ENCODE measurements around the gene TMEM44.
A peak's percentile ranks its signal among the peaks of the same experiment; 100 is the strongest.

The TMEM44 gene, protein sequence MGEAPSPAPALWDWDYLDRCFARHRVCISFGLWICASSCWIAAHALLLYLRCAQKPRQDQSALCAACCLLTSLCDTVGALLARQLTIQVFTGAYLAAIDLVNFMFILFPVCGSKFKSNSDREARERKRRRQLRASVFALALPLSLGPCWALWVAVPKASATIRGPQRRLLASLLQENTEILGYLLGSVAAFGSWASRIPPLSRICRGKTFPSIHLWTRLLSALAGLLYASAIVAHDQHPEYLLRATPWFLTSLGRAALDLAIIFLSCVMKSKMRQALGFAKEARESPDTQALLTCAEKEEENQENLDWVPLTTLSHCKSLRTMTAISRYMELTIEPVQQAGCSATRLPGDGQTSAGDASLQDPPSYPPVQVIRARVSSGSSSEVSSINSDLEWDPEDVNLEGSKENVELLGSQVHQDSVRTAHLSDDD

DNA sequence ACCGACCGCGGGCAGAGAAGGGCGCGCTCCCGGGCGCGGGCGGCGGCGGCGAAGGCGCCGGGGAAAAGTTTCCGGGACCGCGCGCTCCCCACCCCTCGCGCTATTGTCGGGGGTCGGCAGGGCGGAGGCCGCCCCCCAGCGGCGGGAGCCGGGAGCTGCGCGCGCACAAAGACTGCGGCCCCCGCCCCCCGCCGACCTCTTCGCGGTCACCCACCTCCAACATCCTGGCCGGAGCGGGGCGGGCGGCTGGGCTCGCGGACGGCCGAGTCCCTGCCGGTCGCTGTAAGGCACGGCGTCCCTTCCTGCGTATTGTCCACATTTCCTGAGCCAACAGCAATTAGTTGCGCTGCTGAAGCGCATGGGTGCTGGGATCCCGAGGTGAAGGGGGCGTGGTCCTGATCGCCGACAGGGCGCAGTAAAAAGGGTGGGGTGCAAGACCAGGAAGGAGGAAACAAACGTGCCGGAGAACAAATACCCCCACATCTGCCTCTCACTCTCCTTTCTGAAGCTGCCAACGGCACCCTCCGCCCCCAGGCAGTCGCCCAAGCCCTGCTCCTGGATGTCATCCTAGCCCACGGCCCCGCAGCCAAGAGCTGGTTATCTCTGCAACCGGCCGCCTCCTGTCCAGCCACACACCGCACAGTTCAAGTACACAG, at the start of gene TMEM44:
TSS of gene TMEM44 (minus strand) at position 71 of the 656 bp plus-strand sequence. CDS start 204 bp downstream, outside the sequence.
- peak; percentile 76 to 77 for ATAC-seq

DNA sequence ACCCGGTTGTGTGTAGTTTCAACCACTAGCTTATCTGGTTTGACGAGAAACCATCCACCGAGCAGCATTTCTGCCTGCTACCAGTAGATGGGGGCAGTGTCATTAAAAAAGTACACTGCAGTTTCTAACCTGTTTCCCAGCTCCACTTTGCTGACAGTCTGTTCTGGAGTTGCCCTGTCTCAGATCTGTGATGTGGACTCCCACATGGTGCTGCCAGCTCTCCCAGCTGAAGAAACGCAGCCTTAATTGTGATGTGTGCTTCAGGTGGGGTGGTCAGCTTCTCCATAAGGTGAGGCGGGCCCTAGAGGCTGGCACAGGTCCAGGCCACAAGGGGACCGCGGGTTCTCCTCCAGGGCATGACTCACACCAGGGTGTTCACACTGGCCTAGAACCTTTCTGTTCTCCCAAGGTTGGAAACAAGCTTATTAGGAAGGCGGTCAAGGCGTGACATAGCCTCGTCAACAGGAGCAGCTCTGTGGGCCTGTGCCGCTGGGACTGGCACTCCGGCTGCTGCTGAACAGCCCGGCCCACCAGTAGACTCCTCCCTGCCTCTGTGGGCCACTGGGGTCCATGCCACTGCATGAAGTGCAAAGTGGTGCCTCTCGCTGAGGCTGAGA, 49.6 kb upstream of the TMEM44 start:
- ATAC-seq = peak; percentile 60 to 65

DNA sequence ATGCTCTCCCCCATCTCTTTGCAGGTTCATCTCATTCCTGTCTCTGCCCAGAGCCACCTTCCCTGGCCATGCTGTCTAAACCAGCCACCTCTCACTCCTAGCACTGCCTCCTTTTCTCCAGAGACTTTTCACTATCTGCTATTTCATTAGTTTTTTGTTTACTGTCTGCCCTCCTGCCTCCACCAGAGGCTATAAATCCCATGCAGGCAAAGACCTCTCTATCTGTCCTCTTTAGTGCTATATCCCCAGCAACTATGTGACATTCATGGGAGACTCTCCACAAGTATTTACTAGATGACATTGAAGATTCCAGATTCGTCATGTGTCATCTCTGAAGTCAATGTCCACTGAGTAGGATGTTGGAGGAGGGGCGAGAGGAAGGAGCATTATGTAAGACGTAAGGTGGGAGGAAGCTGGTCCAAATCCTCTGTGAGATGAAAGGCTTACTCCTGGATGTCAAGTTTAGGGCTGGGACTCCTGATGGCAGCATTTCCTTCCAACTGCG, 49.0 kb upstream of the TMEM44 start:
- ATAC-seq = no peak

DNA sequence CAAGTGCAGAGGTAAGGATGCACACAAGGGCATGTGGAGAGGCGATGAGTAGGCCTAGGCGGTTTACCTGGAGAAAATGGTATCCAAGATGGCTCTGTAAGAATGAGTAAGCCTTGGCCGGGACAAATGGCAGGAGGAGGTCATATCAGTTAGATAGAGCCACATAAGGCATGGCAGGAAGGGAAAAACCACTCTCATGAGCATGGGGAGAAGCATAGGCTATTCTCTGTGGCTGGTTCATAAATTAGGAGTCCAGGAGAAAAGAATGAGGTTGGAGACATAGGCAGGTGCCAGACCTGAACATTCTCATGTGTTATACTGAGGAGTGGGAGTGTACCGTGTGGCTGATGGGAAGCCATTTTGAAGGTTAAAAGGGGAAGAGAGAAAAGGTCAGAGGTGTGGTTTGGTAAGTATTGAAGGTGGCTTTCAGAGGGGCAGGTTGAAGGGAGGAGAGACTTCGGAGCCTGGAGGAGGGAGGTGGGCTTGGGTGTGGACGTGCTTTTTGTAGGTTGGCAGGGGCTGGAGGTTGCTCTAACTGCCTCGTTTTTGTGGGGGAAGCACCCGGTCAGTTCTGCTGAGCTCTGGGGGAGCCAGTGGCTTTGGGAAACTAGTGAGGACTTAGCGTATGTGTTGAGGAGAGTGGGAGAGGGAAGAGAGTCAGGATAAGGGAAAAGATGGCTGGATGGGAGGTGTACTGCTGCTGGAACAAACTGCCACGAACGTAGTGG, 47.8 kb upstream of the TMEM44 start:
- ATAC-seq = no peak

DNA sequence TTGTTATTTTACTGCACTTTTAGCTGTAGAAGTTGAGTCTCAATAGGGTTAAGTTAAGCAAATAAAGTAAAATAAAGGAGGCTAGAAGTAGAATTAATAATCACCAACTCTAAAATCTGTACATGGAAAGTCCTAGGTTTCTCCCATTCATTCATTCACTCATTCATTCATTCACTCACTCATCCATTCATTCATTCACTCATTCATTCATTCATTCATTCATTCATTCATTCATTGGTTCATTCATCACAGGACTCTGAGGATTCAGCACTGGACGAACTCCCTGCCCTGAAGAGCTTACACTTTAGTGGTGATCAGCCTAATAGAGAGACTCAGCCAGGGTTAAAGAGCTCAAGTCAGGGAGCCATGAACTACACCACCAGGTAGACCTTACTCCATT, 43.3 kb upstream of the TMEM44 start:
- no peak for ATAC-seq

DNA sequence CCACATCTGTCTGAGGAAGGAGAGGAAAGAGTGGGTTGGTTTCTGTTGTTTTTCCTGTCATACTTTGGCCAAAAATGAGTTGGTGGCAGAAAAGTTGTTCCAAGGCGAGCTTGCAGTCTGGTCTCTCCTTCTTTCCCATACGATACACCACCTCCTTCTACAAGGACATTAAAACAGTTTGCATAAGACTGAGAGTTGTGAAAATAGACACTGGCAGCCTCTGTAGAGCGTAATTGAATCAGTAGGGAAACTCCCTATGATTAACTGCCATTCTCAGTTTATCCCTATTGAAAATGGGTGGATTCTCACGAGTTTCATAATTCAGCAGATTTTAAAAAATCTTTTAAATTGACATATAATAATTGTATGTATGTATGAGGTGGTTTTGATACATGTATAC, 42.5 kb upstream of the TMEM44 start:
- ATAC-seq = peak; percentile 22 to 44

DNA sequence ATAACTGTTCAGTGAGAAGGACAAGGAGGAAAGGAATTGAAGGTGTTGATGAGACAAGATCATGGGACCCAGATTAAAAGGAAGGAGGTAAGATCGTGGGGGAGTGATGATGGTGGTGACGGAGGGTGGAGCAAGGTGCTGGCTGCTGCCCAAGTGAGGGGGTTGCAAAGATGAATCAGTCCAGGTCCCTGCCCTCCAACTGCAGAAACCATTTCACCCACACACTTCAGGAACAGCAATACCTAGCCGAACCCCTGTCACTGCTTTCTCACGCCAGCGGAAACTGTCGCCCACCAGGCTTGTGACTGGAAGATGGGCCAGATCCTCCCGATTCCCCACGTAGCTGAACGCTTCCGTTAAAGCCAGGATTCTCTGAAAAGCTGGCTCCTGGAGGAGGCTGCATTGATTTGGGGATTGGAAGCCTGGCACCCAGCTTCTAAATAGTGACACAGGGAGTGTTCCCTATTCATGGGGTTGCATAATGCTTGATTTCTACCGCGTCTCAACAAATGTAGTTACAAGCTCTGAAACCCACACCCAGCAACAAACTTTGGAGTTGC, 41.9 kb upstream of the TMEM44 start:
- ATAC-seq = peak; percentile 49 to 64

DNA sequence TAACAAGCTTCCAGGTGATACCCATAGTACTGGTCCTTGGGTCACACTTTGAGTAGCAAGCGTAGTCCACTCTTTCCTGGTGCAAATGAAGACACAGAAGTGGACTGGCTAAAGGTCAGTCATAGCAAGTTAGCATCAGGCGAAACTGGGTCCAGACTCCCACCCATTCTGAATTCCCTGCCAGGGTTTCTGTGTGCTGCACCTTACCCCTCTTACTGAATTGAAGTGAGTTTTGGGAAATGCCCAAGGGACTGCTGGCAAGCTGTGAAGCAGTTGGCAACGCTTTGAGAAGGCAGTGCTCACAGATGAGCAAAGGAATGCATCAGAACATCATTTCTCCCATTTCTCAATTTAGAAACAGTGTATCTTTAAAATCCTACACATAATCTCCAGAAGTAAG, 40.5 kb upstream of the TMEM44 start:
- no peak for ATAC-seq

DNA sequence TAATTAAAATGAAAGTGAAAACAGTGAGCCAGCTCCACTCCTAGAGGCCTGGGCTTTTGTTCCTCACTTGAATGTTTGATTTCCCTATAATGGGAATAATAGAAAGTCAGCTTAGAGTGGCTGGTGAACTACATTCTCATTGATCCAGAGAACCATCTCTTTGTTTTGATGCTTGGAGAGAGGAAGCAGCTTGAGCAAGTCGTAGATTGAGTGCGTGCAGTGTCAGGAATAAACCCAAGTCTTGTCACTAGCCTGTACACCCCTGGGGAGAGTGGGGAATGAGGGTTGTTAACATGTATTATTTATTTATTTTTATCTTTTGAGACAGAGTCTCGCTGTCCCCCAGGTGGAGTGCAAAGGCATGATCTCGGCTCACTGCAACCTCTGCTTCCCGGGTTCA, 39.7 kb upstream of the TMEM44 start:
- no peak for ATAC-seq

DNA sequence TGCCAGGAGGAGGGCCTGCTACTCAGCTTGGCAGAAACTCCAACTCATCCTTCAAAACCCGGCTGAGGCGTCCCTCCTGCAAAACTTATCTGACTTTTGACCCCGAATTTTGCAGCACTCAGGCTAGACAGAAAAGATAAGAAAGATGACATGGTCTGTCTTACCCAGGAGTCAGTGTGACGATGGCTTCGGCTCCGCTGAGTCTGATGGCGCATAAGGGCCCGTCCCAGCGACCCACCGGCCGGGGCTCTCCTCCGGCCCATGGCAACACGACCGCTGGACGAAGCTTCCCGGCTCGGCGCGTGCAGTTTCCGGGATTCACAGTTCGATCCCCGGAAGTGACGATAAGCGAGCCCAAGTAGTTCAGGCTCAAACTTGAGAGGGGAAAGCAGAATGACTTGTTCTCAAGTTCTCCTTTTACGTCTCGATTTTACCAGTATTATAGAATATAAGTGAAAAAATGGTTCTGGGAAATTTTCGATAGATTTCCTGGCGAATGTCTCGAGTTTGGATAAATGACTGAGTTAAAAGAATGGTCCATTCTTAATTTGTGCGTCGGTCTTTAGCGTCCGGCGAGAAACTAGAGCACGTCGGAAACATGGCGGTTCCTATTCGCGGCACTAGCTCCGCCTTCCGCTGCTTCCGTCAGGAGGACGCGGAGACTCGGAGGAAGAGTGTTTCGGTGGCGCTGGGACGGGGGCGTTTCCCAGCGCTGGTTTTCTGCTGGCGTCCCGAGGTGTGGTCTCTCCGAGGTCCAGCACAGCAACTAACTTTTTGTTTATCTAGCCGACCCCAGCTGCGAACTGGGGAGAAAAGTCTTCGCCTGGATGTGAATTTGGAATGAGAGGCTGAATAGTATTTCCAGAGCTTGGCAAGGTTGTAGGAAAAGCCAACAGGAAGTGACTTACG, 38.9 kb upstream of the TMEM44 start, which contains the start of gene LSG1:
TSS of gene LSG1 (minus strand) at position 292 of the 909 bp plus-strand sequence. CDS start at position 263, 29 bp downstream.
- ATAC-seq = peak; percentile 81 to 83

DNA sequence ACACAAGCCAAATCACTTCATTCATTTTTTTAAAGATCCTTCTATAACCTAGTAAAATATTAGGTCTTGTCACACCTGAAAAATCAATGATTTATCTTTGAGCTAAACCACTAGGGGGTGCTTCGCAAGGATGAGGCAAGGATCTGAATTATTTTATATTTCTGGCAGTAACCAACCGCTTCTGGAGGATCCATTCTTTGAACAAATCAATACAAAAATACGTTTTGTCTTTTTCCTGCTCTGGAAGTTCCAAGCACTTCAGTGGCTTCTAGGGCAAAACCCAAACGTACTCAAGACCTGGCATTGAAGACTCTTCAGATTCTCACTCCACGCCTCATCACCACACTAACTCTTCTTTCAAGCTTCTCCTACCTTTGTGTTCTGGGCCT, 38.3 kb upstream of the TMEM44 start:
- ATAC-seq = no peak

DNA sequence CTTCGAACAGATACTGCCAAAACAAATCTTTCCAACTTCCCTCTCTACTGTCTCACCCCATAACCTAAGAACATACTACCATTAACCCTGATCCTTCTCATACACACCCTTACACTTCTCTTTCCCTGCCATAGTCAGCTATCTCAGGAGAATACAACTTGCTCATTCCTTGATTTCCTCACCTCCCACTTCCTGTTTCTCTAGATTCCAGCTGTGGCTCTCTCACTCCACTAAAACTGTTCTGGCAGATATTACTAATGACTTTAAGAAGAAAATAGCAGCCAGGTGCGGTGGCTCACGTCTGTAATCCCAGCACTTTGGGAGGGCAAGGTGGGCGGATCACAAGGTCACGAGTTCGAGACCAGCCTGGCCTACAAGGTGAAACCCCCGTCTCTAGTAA, 34.1 kb upstream of the TMEM44 start:
- no peak for ATAC-seq

DNA sequence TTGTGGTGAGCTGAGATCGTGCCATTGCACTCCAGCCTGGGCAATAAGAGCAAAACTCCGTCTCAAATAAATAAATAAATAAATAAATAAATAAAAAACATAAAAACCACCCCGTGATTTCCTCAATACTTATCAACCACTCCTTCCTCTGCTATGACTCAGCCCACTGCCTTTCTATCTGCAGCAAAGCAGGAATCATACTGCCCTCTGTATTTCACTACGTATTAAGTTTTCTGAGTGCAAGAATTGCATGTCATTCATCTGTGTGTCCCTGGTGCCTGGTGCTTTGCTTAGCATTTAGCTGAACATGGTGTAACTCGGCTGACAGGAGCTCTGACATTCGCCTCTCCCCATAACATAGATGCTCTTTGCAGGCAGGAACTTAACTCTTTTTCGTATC, 31.6 kb upstream of the TMEM44 start:
- ATAC-seq = no peak

DNA sequence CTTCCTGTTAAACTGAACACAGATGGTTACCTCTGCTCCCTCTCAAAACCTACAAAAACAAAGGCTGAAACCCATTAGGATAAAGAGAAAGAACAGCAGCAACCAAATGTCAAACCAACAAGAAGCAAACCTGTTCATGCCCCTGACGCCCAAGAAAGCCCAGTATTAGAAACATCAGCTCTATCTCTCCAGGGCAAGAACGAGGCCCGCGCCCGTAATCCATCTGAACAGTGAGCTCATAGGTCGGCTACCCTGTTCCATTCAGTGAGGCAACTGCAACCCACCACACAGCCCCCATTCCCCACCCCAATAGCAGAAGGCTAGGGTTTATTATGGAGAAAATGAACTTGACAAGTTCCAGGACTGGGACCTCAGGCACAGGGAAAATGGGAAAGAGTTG, 28.7 kb upstream of the TMEM44 start:
- no peak for ATAC-seq

DNA sequence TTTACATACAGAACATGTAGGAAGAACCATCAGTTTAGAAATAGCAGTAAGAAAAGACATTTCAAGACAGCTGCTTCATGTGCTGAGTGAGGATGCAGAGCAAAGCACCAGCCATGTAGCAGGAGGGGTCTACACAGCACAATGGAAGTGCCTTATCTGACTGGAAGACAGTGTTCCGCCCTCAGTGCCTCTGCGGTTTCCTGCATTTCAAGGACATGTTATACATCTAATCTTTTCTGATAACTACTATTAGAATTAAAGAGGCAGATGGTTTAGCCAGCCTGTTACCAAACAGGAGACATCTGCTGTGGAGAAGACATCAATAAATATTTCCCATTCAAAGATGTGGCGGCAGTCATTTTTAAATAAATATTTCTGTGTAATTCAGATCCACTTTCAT, 28.2 kb upstream of the TMEM44 start:
- ATAC-seq = no peak

DNA sequence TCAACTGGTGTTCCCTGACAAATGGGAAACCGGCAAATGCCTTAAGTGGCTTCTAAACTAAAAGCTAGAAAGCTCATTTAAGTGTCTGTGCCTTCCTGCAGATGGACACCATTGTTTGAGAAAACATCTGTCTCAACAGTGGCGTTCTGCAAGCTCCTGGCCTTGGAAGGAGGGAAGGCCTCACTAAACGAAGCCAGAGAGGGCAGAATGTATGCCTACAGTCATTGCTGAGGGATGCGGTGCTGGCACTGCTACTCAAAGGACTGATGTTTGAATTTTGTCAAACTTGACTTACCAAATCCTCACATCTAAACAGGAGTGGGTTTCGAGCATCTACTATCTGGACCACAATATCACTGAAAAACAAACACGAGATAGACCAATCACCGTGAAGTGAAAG, 26.6 kb upstream of the TMEM44 start:
- no peak for ATAC-seq

DNA sequence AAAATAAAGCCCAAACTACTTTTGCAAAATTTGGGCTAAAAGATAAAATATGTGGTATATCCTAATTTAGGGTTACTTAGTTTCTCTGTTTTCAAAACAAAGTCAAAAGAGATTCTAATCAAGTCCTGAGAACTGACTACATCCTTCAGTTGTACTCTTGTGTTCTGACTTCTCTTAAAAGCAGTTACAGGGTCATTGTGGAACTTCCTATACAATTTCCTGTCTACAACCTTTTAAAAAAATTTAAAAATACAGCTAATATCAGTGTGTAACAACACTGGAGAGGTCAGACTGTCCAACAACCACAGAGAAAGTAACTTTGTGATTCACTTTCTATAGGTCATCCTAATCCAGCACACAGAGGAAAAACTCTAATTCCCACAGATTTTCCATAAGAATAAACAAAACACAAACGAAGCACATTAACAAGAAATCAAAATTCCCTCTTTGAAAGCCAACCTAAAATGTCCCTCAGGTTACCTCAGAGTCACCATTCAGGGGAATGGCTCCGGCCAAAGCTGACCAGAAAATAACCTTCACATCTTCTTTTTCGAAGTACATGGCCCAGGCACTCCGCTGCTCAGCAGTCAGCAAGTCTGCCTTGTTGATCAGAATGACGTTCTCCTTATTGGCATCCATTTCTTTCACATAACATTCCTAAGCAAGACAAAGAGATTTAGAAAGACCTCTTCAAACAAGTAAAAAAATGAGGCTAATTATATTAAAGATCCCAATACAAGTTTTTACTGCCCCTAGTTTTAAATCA, 25.4 kb upstream of the TMEM44 start:
- ATAC-seq = no peak

DNA sequence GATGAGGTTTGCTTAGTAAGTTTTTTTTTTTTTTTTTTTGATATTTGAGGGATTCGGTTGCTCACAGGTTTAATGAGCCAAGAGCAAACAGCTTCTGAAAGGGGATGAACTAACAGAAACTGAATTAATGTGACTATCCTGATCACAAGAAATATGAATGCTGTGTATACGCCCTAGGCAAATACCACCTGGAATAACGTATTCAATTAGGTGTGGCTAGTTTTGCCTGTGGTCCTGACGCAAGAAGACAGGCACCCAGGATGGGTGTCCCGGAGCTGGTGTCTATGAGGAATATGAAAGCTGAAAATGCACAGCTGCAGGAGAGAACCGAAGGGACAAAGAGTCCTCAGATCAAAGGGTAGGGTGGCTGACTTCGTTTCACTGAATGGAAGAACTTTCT, 24.2 kb upstream of the TMEM44 start:
- no peak for ATAC-seq

DNA sequence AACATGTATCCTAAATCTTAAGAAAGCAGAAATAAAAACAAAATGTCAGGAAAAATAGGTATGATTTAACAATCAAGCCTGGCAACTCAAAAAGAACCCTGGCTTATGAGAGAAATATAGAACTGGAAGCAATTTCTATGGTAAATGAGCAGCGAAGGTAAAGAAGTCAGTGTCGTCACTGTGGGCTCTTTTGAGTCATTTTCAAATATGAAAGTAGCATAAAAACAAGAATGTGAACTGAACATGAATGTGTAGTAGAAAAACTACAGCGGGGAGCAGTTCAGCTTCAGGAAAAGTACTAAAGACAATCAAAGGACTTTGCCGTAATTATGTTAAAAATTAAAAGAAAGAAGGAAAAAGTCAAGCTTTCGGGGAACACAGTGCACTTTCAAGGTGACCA, 21.2 kb upstream of the TMEM44 start:
- ATAC-seq = peak; percentile 78 to 86

DNA sequence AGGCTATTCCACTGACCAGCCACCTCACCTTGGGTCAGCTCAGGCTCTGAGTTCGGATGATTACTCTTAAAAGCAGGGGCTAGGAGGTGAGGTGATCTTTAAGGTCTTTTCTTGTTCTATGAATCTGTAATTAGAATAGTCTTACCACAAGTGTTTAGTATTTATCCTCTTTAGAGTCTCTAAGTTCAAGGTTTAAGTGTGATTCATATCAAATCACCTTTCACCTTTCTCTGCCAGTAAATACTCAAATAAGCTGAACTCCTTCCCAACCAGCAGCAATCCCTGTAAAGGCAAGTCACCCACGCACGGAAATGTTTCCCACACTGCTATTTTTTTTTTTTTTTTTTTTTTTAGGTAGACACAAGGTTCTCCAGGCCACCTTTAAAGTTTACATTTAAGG, 14.5 kb upstream of the TMEM44 start:
- ATAC-seq = no peak

DNA sequence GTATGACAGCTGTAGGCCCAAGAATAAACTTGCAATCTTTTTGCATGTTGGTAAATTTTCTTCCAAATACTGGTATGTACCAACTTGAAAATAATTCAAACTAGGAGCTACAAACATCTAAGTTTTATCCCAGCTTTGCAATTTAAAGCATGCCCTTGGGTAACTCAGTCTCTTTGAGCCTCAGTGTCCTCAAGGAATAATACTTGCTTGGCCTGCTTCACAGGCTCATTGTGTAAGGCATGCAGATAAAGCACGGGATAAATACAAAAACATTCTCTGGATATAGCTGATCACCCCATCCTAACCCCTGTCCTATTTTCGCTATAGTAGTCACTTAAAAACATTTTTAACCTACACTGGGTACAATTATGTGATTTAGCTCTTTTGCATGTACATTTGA, 9.6 kb upstream of the TMEM44 start:
- no peak for ATAC-seq
